Measurements from ENCODE around the gene KIAA1671. TPM values are rescaled to one million over a fixed set of nuclear protein-coding genes. Genes with fewer than 3 reads are reported as not detected.

Gene KIAA1671
- total RNA-seq, 1 donor from 2014 or later = 17.3 TPM

GRCh38 chr22:25039255-25039654, 86.7 kb downstream of the KIAA1671 start:
- H3K27me3 ChIP-seq = no peaks in the 10 kb centered on the region
- H3K4me1 ChIP-seq = no peaks in the 10 kb centered on the region
- no peak overlapping the region for H3K9ac ChIP-seq
- no peak overlapping the region for H3K4me3 ChIP-seq
- DNase-seq (ENCODE audit: low spot score) = no peak
- H3K27me3 Mint-ChIP-seq (ENCODE audit: insufficient read depth, low read depth) = peaks cover 2% of the 10 kb centered on the region
- no peak overlapping the region for H3K4me3 Mint-ChIP-seq
- H3K4me2 ChIP-seq = no peak overlapping the region
- H3K27ac Mint-ChIP-seq = no peak overlapping the region
- no peak overlapping the region for H3K27ac ChIP-seq
- TF ChIP-seq EZH2 (IDR thresholded peaks at IDR 0.05) = no peak
- TF ChIP-seq, protein P1, sequence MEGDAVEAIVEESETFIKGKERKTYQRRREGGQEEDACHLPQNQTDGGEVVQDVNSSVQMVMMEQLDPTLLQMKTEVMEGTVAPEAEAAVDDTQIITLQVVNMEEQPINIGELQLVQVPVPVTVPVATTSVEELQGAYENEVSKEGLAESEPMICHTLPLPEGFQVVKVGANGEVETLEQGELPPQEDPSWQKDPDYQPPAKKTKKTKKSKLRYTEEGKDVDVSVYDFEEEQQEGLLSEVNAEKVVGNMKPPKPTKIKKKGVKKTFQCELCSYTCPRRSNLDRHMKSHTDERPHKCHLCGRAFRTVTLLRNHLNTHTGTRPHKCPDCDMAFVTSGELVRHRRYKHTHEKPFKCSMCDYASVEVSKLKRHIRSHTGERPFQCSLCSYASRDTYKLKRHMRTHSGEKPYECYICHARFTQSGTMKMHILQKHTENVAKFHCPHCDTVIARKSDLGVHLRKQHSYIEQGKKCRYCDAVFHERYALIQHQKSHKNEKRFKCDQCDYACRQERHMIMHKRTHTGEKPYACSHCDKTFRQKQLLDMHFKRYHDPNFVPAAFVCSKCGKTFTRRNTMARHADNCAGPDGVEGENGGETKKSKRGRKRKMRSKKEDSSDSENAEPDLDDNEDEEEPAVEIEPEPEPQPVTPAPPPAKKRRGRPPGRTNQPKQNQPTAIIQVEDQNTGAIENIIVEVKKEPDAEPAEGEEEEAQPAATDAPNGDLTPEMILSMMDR (IDR thresholded peaks at IDR 0.05) = no peak
- no peak for TF ChIP-seq EZH2phosphoT487 (IDR thresholded peaks at IDR 0.05)
- H3F3A ChIP-seq (ENCODE audit: low read depth) = no peaks in the 10 kb centered on the region
- H3K4me1 Mint-ChIP-seq = no peaks in the 10 kb centered on the region
- peaks cover 20% of the 10 kb centered on the region for H3K36me3 Mint-ChIP-seq
- peaks cover 30% of the 10 kb centered on the region for H4K20me1 ChIP-seq (ENCODE audit: low read depth)
- no peaks in the 10 kb centered on the region for H3K79me2 ChIP-seq (ENCODE audit: low read depth)
- H3K9me3 Mint-ChIP-seq = no peaks in the 10 kb centered on the region
- no peak overlapping the region for H2AFZ ChIP-seq (replicated peaks)
- H3K9me3 ChIP-seq (ENCODE audit: low read depth) = no peaks in the 10 kb centered on the region
- no peaks in the 10 kb centered on the region for H3K36me3 ChIP-seq

GRCh38 chr22:25039754-25040153, 87.2 kb downstream of the KIAA1671 start:
- no peak overlapping the region for H3K27ac Mint-ChIP-seq
- H3K79me2 ChIP-seq (ENCODE audit: low read depth) = no peaks in the 10 kb centered on the region
- no peak overlapping the region for H3K4me3 ChIP-seq
- H3K4me1 Mint-ChIP-seq = no peaks in the 10 kb centered on the region
- no peaks in the 10 kb centered on the region for H3K4me1 ChIP-seq
- no peak overlapping the region for H3K4me3 Mint-ChIP-seq
- H3F3A ChIP-seq (ENCODE audit: low read depth) = no peaks in the 10 kb centered on the region
- DNase-seq (ENCODE audit: low spot score) = no peak
- H3K9me3 Mint-ChIP-seq = no peaks in the 10 kb centered on the region
- no peaks in the 10 kb centered on the region for H3K36me3 ChIP-seq
- no peak overlapping the region for H3K4me2 ChIP-seq
- TF ChIP-seq EZH2phosphoT487 (IDR thresholded peaks at IDR 0.05) (no peak), EZH2 (IDR thresholded peaks at IDR 0.05) (no peak)
- TF ChIP-seq, protein P1 (IDR thresholded peaks at IDR 0.05) = no peak
- H2AFZ ChIP-seq (replicated peaks) = no peak overlapping the region
- no peak overlapping the region for H3K9ac ChIP-seq
- peaks cover 18% of the 10 kb centered on the region for H3K36me3 Mint-ChIP-seq
- H3K27ac ChIP-seq = no peak overlapping the region
- H3K27me3 ChIP-seq = no peaks in the 10 kb centered on the region
- H3K9me3 ChIP-seq (ENCODE audit: low read depth) = no peaks in the 10 kb centered on the region
- peaks cover 30% of the 10 kb centered on the region for H4K20me1 ChIP-seq (ENCODE audit: low read depth)
- peaks cover 2% of the 10 kb centered on the region for H3K27me3 Mint-ChIP-seq (ENCODE audit: insufficient read depth, low read depth)

GRCh38 chr22:25045159-25045558, 92.6 kb downstream of the KIAA1671 start:
- H3K9me3 ChIP-seq (ENCODE audit: low read depth) = no peaks in the 10 kb centered on the region
- H3K4me1 ChIP-seq = no peaks in the 10 kb centered on the region
- peaks cover 2% of the 10 kb centered on the region for H3K36me3 ChIP-seq
- H3K4me1 Mint-ChIP-seq = peaks cover 4% of the 10 kb centered on the region
- no peak overlapping the region for H3K4me3 Mint-ChIP-seq
- no peaks in the 10 kb centered on the region for H3K9me3 Mint-ChIP-seq
- no peak overlapping the region for H3K4me2 ChIP-seq
- peaks cover 11% of the 10 kb centered on the region for H3K36me3 Mint-ChIP-seq
- H3K27ac ChIP-seq = no peak overlapping the region
- H3K27ac Mint-ChIP-seq = no peak overlapping the region
- no peak for DNase-seq (ENCODE audit: low spot score)
- H2AFZ ChIP-seq (replicated peaks) = no peak overlapping the region
- no peaks in the 10 kb centered on the region for H3K27me3 Mint-ChIP-seq (ENCODE audit: insufficient read depth, low read depth)
- H3F3A ChIP-seq (ENCODE audit: low read depth) = no peaks in the 10 kb centered on the region
- peaks cover 35% of the 10 kb centered on the region for H4K20me1 ChIP-seq (ENCODE audit: low read depth)
- H3K4me3 ChIP-seq = no peak overlapping the region
- TF ChIP-seq EZH2phosphoT487 (IDR thresholded peaks at IDR 0.05) (no peak), EZH2 (IDR thresholded peaks at IDR 0.05) (no peak)
- TF ChIP-seq, protein P1 (IDR thresholded peaks at IDR 0.05) = no peak
- no peaks in the 10 kb centered on the region for H3K79me2 ChIP-seq (ENCODE audit: low read depth)
- H3K27me3 ChIP-seq = no peaks in the 10 kb centered on the region
- H3K9ac ChIP-seq = no peak overlapping the region
